ENCODE measurements around the gene ZNF564. TPM values are rescaled to one million over a fixed set of nuclear protein-coding genes. Genes with fewer than 3 reads are reported as not detected.

ZNF564 gene
- total RNA-seq, 4 donors from 2014 or later: 3.3 to 5.0 (median 4.5) TPM

- no peak overlapping the region for H3K4me3 ChIP-seq
- DNase-seq (peak; percentile 55 to 73), ATAC-seq (peak; percentile 89)
- no peak for TF ChIP-seq POLR2A (IDR thresholded peaks at IDR 0.05)
- peak; percentile 73 to 89 (median 83) for TF ChIP-seq CTCF (IDR thresholded peaks at IDR 0.05 in 4 of 5, conservative IDR thresholded peaks at IDR 0.05 in 1 of 5)
- H3K36me3 ChIP-seq: no peaks in the 10 kb centered on the region
- no peak overlapping the region for H3K27ac ChIP-seq
- H3K9me3 ChIP-seq: no peaks in the 10 kb centered on the region
- H3K4me1 ChIP-seq: no peaks in the 10 kb centered on the region
- in situ Hi-C loops (cut with MboI; ENCODE audit: low sequenced_read_pairs in 4 of 4) (loop anchor here in 1 of 4 donors (5.0 kb wide), 1 partner anchor 108 kb away; no protein-coding TSS in a partner anchor), intact Hi-C loops (cut with DNase I; ENCODE audit: low total_unique reads) (loop anchor here (1.0 kb wide), 1 partner anchor 108 kb away; no protein-coding TSS in a partner anchor)
- no peaks in the 10 kb centered on the region for H3K27me3 ChIP-seq
These were observed 12.9 kb upstream of the ZNF564 start for GRCh38 chr19:12564016-12564664.

GRCh38 chr19:12555456-12555930, 4.2 kb upstream of the ZNF564 start:
- Histone ChIP-seq H3K4me3 (no peak overlapping the region), H3K4me1 (peaks cover 6 to 9% of the 10 kb centered on the region in 2 donors), H3K36me3 (no peaks in the 10 kb centered on the region), H3K27me3 (no peaks in the 10 kb centered on the region), H3K9me3 (no peaks in the 10 kb centered on the region), H3K27ac (no peak overlapping the region)
- no peak for DNase-seq
- no peak for ATAC-seq
- TF ChIP-seq POLR2A (IDR thresholded peaks at IDR 0.05) (no peak), CTCF (IDR thresholded peaks at IDR 0.05 in 4 of 5, conservative IDR thresholded peaks at IDR 0.05 in 1 of 5) (no peak)
- intact Hi-C loops (cut with DNase I; ENCODE audit: low total_unique reads) (loop anchor here (10.0 kb wide), 1 partner anchor 791 kb away; the partner anchor contains the start of gene ZNF441), in situ Hi-C loops (cut with MboI; ENCODE audit: low sequenced_read_pairs in 4 of 4) (loop anchor here in 1 of 4 donors (10.0 kb wide), 1 partner anchor 119 kb away; no protein-coding TSS in a partner anchor)

- peaks cover 17 to 19% of the 10 kb centered on the region in 2 donors for H3K4me1 ChIP-seq
- H3K27me3 ChIP-seq: no peaks in the 10 kb centered on the region
- peaks cover 0 to 9% of the 10 kb centered on the region in 2 donors for H3K36me3 ChIP-seq
- no peak for ATAC-seq
- no peak overlapping the region for H3K27ac ChIP-seq
- H3K9me3 ChIP-seq: no peaks in the 10 kb centered on the region
- H3K4me3 ChIP-seq: no peak overlapping the region
- in situ Hi-C loops (cut with MboI; ENCODE audit: low sequenced_read_pairs in 4 of 4): no loop called here
- DNase-seq: no peak
- intact Hi-C loops (cut with DNase I; ENCODE audit: low total_unique reads): no loop called here
- TF ChIP-seq POLR2A (IDR thresholded peaks at IDR 0.05): no peak
- TF ChIP-seq CTCF (IDR thresholded peaks at IDR 0.05 in 4 of 5, conservative IDR thresholded peaks at IDR 0.05 in 1 of 5): no peak
These were observed 4.4 kb downstream of the ZNF564 start for GRCh38 chr19:12546903-12547302.

GRCh38 chr19:12546068-12546467, 5.2 kb downstream of the ZNF564 start:
- TF ChIP-seq CTCF (IDR thresholded peaks at IDR 0.05 in 4 of 5, conservative IDR thresholded peaks at IDR 0.05 in 1 of 5): no peak
- Histone ChIP-seq H3K9me3 (peaks cover 0 to 3% (median 0%) of the 10 kb centered on the region in 3 donors), H3K4me1 (peaks cover 16 to 19% of the 10 kb centered on the region in 2 donors), H3K4me3 (no peak overlapping the region), H3K36me3 (peaks cover 0 to 14% of the 10 kb centered on the region in 2 donors), H3K27ac (no peak overlapping the region), H3K27me3 (no peaks in the 10 kb centered on the region)
- intact Hi-C loops (cut with DNase I; ENCODE audit: low total_unique reads) (no loop called here), in situ Hi-C loops (cut with MboI; ENCODE audit: low sequenced_read_pairs in 4 of 4) (no loop called here)
- ATAC-seq: no peak
- no peak for DNase-seq

All from gastrocnemius medialis (tissue), 4 donors.